Activated CD8-positive, alpha-beta memory T cell treated with anti-CD3 and anti-CD28 coated beads for 24 hours (primary cell): ENCODE results near the gene GCFC2.
"Not testable (repeated sequence)": the region's sequence is repeated elsewhere in the genome, so short reads cannot be mapped to it uniquely, and the experiment has no call there.

ENCODE experiments used
- DNase-seq: peaks from one replicate; pipeline ENCODE4 v3.0.0-alpha.2; 2020

The GCFC2 gene

GRCh38 chr2:75676464-75676863, 34.3 kb downstream of the GCFC2 start:
- DNase-seq: no peak

- no peak for DNase-seq
These were observed 34.8 kb downstream of the GCFC2 start for GRCh38 chr2:75675908-75676307.

GRCh38 chr2:75675423-75675822, 35.3 kb downstream of the GCFC2 start:
- DNase-seq: not testable (repeated sequence)

- no peak for DNase-seq
These were observed 42.8 kb downstream of the GCFC2 start for GRCh38 chr2:75667884-75668283.

GRCh38 chr2:75666911-75667310, 43.8 kb downstream of the GCFC2 start:
- DNase-seq: no peak

- DNase-seq: no peak
These were observed 52.9 kb downstream of the GCFC2 start for GRCh38 chr2:75657798-75658197.

- no peak for DNase-seq
These were observed 54.2 kb downstream of the GCFC2 start for GRCh38 chr2:75656563-75656962.

- no peak for DNase-seq
These were observed 54.9 kb downstream of the GCFC2 start for GRCh38 chr2:75655861-75656260.

- DNase-seq: no peak
These were observed 56.7 kb downstream of the GCFC2 start for GRCh38 chr2:75654012-75654411.

GRCh38 chr2:75647771-75648170, 62.9 kb downstream of the GCFC2 start:
- no peak for DNase-seq

- DNase-seq: peak; percentile 90
These were observed 63.9 kb downstream of the GCFC2 start, which contains the start of gene MRPL19 for GRCh38 chr2:75646583-75647425. MRPL19 (plus strand) TSS chr2:75646783; CDS start chr2:75646808, 25 bp downstream.

GRCh38 chr2:75646090-75646582, 64.6 kb downstream of the GCFC2 start:
- DNase-seq: no peak

GRCh38 chr2:75645643-75646042, 65.1 kb downstream of the GCFC2 start:
- no peak for DNase-seq

- DNase-seq: no peak
These were observed 66.7 kb downstream of the GCFC2 start for GRCh38 chr2:75643980-75644379.

GRCh38 chr2:75641587-75641986, 69.1 kb downstream of the GCFC2 start:
- no peak for DNase-seq

GRCh38 chr2:75640621-75641121, 70.0 kb downstream of the GCFC2 start:
- DNase-seq: peak; percentile 67

- DNase-seq: no peak
These were observed 73.1 kb downstream of the GCFC2 start for GRCh38 chr2:75637568-75637967.

- DNase-seq: no peak
These were observed 75.8 kb downstream of the GCFC2 start for GRCh38 chr2:75634945-75635344.

- DNase-seq: no peak
These were observed 77.1 kb downstream of the GCFC2 start for GRCh38 chr2:75633620-75634019.

GRCh38 chr2:75632813-75633212, 77.9 kb downstream of the GCFC2 start:
- DNase-seq: no peak

- DNase-seq: no peak
These were observed 78.5 kb downstream of the GCFC2 start for GRCh38 chr2:75632091-75632701.

GRCh38 chr2:75627902-75628504, 82.7 kb downstream of the GCFC2 start:
- DNase-seq: peak; percentile 78

- DNase-seq: no peak
These were observed 87.8 kb downstream of the GCFC2 start for GRCh38 chr2:75622929-75623328.

- no peak for DNase-seq
These were observed 88.2 kb downstream of the GCFC2 start for GRCh38 chr2:75622500-75622899.
